HG03108 (cell line): Measurements from ENCODE around the gene GAB2.
A peak's percentile ranks its signal among the peaks of the same experiment; 100 is the strongest.
"Not testable (repeated sequence)": the region's sequence is repeated elsewhere in the genome, so short reads cannot be mapped to it uniquely, and the experiment has no call there.

Experiments
- ATAC-seq: cut with Tn5 transposase; IDR thresholded peaks from one replicate; pipeline ENCODE4 v1.9.1; 2021; ENCODE audit warnings: moderate library complexity; ENCODE audit not compliant: unreplicated experiment

Gene GAB2

GRCh38 chr11:78193806-78194205, 223.8 kb downstream of the GAB2 start:
- ATAC-seq = no peak

- ATAC-seq = no peak
These were observed 224.7 kb downstream of the GAB2 start for GRCh38 chr11:78192911-78193351.

- no peak for ATAC-seq
These were observed 225.3 kb downstream of the GAB2 start for GRCh38 chr11:78192223-78192719.

- no peak for ATAC-seq
These were observed 226.6 kb downstream of the GAB2 start for GRCh38 chr11:78190871-78191538.

- ATAC-seq = no peak
These were observed 227.2 kb downstream of the GAB2 start for GRCh38 chr11:78190374-78190773.

- no peak for ATAC-seq
These were observed 227.8 kb downstream of the GAB2 start for GRCh38 chr11:78189851-78190250.

- no peak for ATAC-seq
These were observed 228.4 kb downstream of the GAB2 start for GRCh38 chr11:78189174-78189724.

- ATAC-seq = peak; percentile 93
These were observed 229.1 kb downstream of the GAB2 start, which contains the start of the genes KCTD21 and USP35 for GRCh38 chr11:78188286-78189173. TSS of gene KCTD21 (minus strand) at chr11:78188626. CDS start at chr11:78174554, 14,072 bp downstream. TSS of gene USP35 (plus strand) at chr11:78188919. CDS start at chr11:78196246, 7,327 bp downstream.

GRCh38 chr11:78187366-78188285, 230.0 kb downstream of the GAB2 start:
- ATAC-seq = peak; percentile 9

- no peak for ATAC-seq
These were observed 236.4 kb downstream of the GAB2 start for GRCh38 chr11:78181185-78181584.

GRCh38 chr11:78180751-78181150, 236.9 kb downstream of the GAB2 start:
- ATAC-seq = no peak

GRCh38 chr11:78179459-78180071, 238.1 kb downstream of the GAB2 start:
- no peak for ATAC-seq

GRCh38 chr11:78177216-78177615, 240.4 kb downstream of the GAB2 start:
- ATAC-seq = no peak

- no peak for ATAC-seq
These were observed 240.9 kb downstream of the GAB2 start for GRCh38 chr11:78176605-78177141.

GRCh38 chr11:78175862-78176261, 241.8 kb downstream of the GAB2 start:
- ATAC-seq = not testable (repeated sequence)

GRCh38 chr11:78171951-78172350, 245.7 kb downstream of the GAB2 start:
- ATAC-seq = no peak

- no peak for ATAC-seq
These were observed 246.6 kb downstream of the GAB2 start for GRCh38 chr11:78170874-78171549.

GRCh38 chr11:78170413-78170812, 247.2 kb downstream of the GAB2 start:
- ATAC-seq = no peak
